Fibroblast of peridontal ligament (primary cell): ENCODE results near the gene FBXL15.

Source experiments
- DNase-seq: peaks from one replicate; pipeline ENCODE4 v3.0.0-alpha.2; 2010; ENCODE audit errors: extremely low read depth

The FBXL15 gene

GRCh38 chr10:102398172-102399020, 22.2 kb upstream of the FBXL15 start:
- no peak for DNase-seq

- peak; percentile 80 for DNase-seq
Measured at GRCh38 chr10:102399217-102400021, 21.2 kb upstream of the FBXL15 start.

GRCh38 chr10:102400076-102400475, 20.6 kb upstream of the FBXL15 start:
- no peak for DNase-seq

GRCh38 chr10:102400598-102401341, 19.9 kb upstream of the FBXL15 start:
- DNase-seq = no peak

GRCh38 chr10:102401342-102401654, 19.3 kb upstream of the FBXL15 start:
- DNase-seq = no peak

DNA sequence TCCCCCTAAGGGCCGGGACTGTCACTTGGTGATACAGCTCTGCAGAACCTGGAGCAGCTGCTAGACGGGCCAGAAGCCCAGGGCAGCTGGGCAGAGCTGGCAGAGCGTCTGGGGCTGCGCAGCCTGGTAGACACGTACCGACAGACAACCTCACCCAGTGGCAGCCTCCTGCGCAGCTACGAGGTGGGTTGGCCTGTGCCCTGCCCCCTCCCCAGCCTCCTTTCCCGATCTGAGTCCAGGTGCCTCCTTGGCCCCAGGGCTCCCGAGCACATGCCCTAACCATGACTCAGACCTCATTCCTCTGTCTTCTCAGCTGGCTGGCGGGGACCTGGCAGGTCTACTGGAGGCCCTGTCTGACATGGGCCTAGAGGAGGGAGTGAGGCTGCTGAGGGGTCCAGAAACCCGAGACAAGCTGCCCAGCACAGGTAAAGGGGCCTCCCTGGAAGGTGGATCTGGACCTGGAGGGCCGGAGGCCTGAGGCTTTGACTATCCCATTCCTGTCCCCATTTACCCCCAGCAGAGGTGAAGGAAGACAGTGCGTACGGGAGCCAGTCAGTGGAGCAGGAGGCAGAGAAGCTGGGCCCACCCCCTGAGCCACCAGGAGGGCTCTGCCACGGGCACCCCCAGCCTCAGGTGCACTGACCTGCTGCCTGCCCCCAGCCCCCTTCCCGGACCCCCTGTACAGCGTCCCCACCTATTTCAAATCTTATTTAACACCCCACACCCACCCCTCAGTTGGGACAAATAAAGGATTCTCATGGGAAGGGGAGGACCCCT, 18.7 kb upstream of the FBXL15 start:
- DNase-seq = no peak

DNA sequence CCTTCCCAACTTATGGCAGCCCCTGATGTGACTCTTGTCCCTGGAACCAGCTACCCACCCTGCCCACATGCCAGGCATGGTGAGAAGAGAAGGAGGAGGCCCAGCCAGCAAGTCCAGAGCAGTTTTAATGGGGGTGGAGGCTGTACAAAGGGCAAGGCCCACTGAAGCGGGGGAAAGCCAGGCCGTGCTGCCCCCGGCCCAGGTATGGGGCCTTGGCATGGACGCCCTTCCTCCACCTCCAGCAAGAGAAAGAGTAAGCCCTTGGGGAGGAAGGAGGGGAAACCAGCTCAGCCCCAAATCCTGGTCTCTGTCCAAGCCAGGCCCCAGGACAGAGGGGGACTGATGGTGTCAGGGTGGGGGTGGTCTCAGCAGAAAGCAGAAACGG, 18.1 kb upstream of the FBXL15 start:
- no peak for DNase-seq

DNA sequence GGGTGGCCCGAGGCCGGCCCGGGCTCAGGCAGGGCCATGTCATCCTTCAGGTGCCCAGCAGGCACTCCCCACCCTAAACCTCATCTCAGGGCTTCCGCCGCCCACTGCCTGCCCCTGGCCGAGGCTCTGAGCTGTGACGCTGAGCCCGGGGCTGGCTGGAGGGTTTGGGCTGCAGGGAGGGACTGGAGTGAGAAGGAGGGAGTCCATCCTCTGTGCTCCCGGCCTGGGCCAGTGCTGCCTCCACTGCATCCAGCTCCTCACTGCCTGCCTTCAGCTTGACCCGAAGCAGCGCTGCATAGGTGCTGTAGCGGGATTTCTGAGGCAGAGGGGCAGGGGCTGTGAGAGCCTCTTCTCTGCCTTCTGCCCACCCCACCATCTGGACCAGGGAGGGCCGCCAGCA, 17.5 kb upstream of the FBXL15 start:
- no peak for DNase-seq

DNA sequence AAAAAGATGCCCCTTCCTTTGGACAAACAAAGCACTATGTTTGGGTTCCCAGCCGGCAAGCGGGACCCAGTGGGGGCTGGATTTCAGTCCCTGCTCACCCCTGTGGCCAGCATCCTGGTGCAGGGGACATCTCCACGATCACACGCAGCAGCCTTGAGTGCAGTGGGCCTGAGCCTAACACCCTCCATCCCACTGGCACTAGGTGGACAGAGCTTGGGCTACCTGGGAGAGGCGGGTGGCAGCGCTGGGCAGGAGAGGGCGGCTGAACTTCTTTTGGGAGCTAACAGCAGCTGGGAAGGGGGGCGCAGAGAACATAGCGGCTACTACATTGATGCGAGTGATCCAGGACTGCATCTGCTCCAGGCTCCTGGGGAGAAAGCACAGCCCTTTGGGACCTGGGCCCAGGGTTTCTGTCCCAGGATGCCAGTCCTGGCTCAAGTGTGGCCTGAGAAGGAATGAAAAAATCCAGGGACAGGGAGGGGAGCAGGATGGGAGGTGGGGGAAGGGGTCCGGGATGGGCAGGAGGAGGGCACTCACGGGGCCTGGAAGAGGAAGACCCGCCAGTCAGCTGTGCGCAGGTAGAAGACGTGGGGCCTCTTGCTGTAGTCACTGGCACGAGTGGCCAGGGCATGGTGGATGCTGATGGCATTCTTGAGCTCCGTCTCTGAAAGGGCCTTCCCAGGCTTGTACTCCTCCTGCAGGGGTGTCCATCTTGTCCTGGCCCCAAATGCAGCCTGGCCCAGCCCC, 16.1 kb upstream of the FBXL15 start:
- DNase-seq = no peak

GRCh38 chr10:102405108-102405571, 15.5 kb upstream of the FBXL15 start:
- DNase-seq = no peak

DNA sequence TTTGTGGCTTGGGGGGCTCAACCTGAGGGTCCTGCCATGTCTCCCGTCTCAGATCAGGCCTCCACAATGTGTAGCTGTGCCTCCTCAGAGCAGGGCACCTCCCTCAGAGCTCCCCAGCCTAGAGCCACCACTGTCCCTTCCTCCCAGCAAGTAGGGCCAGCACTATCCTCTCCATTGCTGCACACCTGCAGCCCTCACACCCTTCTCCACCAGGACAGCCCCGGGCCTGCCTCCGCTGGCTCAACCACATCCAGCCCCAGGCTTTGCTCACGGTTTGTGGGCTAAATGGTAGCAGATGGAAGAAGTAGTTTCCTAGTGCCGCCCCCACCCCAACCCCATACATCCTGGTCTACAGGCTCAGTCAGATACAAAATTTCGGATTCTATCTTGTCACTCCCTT, 15.0 kb upstream of the FBXL15 start:
- no peak for DNase-seq

- DNase-seq = no peak
Measured at GRCh38 chr10:102406815-102407214, 13.8 kb upstream of the FBXL15 start.

- no peak for DNase-seq
Measured at GRCh38 chr10:102407425-102408130, 13.1 kb upstream of the FBXL15 start.

- no peak for DNase-seq
Measured at GRCh38 chr10:102408131-102408727, 12.4 kb upstream of the FBXL15 start.

DNA sequence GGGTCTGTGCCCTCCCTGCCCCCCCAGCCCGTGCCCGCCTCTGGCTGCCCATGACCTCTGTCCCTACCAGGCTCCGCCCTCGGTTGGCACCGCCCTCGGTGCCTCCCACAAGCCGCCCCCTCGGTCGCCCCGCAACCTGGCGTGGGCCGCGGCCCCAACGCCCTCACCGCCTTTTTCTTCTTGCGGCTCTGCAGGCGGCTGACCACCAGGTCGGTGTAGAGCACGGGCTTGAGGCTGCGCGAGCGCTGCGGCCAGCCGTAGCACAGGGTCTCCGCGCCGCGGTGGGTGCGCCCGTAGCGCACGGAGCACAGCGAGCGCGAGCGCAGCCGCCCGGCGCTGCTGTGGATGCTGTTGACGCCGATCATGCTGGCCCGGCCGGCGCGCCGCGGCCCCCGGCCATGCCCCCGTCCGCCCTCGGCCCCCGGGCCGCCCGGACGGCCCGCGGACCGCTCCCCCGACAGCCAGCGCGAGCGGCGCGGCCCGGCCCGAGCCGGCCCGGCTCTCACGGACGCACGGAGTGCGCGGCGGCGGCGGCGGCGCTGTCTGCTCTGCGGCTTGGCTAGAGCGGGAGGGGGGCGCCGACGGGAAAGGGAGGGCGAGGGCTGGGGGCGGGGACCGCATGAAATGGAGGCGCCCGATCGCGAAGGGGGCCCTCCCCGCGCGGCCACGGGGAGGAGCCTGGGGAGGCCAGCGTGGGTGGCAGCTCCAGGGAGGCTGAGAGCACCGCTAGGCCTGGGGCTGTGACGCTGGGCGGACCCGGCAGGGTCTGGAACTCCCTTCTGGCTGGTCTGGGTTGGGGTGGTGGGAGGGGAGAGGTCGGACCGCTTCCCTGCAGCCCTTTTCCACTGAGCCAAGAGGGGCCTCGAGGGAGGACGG, 11.7 kb upstream of the FBXL15 start:
- no peak for DNase-seq

- no peak for DNase-seq
Measured at GRCh38 chr10:102409604-102410428, 10.8 kb upstream of the FBXL15 start.

DNA sequence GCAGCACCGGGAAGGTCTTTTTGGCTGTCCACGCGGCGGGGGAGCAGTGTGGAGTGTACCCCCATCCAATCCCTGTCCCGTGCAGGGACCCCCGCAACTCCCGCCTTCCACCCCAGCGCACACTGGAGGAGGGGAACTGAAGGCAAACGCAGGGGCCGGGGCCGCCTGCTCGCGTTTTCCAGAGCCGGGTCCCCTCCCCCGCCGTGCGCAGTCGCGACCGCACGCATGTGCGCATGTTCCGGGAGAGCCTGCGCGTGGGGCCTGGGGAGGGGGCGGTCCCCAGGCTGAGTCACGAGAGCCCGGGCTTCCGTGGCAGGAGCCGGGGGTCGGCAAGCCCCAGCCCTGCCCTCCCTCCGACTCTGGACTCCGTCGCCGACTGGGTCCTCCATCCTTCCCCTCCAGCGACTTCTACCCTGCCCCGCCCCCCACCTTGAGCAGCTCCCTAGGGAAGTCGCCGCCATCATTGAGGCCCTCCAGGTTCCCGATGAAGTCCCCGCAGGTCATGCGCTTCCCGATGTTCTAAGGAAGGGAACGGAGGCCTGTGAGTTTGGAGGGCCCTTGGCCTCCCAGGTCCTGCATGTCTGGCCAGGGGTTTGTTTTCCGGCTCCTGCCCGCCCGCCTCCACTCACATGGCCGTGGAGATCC, 10.1 kb upstream of the FBXL15 start:
- DNase-seq = no peak
